Psoas muscle (tissue), 8 donors: ENCODE data around the gene INTS6. TPM values are rescaled to one million over a fixed set of nuclear protein-coding genes. Genes with fewer than 3 reads are reported as not detected.
A peak's percentile ranks its signal among the peaks of the same experiment; 100 is the strongest.

ENCODE experiments used
- ATAC-seq, 4 donors: fragments of 200-7000 bp; cut with Tn5 transposase; one replicate each; pipeline ENCODE4 v1.9.1; 2020; ENCODE audit warnings: moderate library complexity in 3 of 4, mild to moderate bottlenecking in 2 of 4
- DNase-seq, 2 donors: peaks; one replicate each; pipeline ENCODE4 v3.0.0-alpha.2; 2020
- H3K27ac ChIP-seq: fragments of 200-600 bp; one replicate; pipeline ENCODE4 v1.8.0; 2022
- H3K27me3 ChIP-seq, 3 donors: fragments of 200-600 bp in 1 of 3; one replicate each; pipeline versions ENCODE4 v1.6.1 to v1.8.0; 2013 to 2022; ENCODE audit warnings: low read length in 2 of 3, mild to moderate bottlenecking in 2 of 3, moderate library complexity in 1 of 3; ENCODE audit not compliant: insufficient read depth in 3 of 3
- H3K36me3 ChIP-seq, 2 donors: fragments of 200-600 bp in 1 of 2; one replicate each; pipeline versions ENCODE4 v1.6.1 to v1.8.0; 2013 to 2022; ENCODE audit warnings: low read depth in 1 of 2, mild to moderate bottlenecking in 1 of 2, moderate library complexity in 1 of 2; ENCODE audit not compliant: insufficient read depth in 1 of 2
- H3K4me1 ChIP-seq: fragments of 200-600 bp; one replicate; pipeline ENCODE4 v1.8.0; 2022
- H3K4me3 ChIP-seq: fragments of 200-600 bp; one replicate; pipeline ENCODE4 v1.8.0; 2022; ENCODE audit warnings: mild to moderate bottlenecking
- H3K9me3 ChIP-seq: fragments of 200-600 bp; one replicate; pipeline ENCODE4 v1.8.0; 2022
- WGBS, 3 donors: extraction: QIAGEN DNeasy Blood & Tissue Kit; methylation state at CpG; one replicate each; pipeline versions ENCODE4 v1.1.6 to v1.1.7; 2013; 5-methylcytosine and 5-hydroxymethylcytosine counted together
- intact Hi-C, 2 donors: fragments of 100-400 bp; cut with DNase I; formaldehyde crosslinking; loops; one replicate each; pipeline versions ENCODE4 v1.11.0 to v1.14.2; 2022
- polyA plus RNA-seq, 3 donors: library from polyadenylated mRNA; stranded (reverse); fragments of 200-250 nt; gene quantifications; one replicate each; pipeline ENCODE4 v1.2.3, GENCODE V29; 2013
- total RNA-seq, 4 donors: library from RNA; stranded (reverse); fragmentation: NEBNext Ultra II Directional in 2 of 4; extraction: Animal tissue kit (Norgen Biotek cat#: 25700) in 2 of 4; gene quantifications; one replicate each; pipeline versions ENCODE4 v1.2.1 to v1.2.4, GENCODE V29; 2021 to 2023
- TF ChIP-seq, protein P1 (sequence below): fragments of 200-600 bp; IDR thresholded peaks from one replicate; pipeline ENCODE4 v1.8.0; 2022; ENCODE audit warnings: antibody characterized with exemption
- donor health status: healthy with polysubstance abuse.
- donor health status: DM: no; HTN: no; CAD: no; lungs with moderate emphysema.
- donor health status: Bipolar disorder and iron deficiency.
- donor health status: healthy.
- donor health status: DM: yes; HTN: yes; CAD: no.
- donor health status: DM: no; HTN: no; CAD: no.
- donor health status: DM: no; HTN: no; CAD: no.
- donor health status: DM: yes; HTN: yes; CAD: no.

The INTS6 gene
- total and polyA plus RNA-seq, 7 donors: 6.4 to 19.2 (median 14.4) TPM

DNA sequence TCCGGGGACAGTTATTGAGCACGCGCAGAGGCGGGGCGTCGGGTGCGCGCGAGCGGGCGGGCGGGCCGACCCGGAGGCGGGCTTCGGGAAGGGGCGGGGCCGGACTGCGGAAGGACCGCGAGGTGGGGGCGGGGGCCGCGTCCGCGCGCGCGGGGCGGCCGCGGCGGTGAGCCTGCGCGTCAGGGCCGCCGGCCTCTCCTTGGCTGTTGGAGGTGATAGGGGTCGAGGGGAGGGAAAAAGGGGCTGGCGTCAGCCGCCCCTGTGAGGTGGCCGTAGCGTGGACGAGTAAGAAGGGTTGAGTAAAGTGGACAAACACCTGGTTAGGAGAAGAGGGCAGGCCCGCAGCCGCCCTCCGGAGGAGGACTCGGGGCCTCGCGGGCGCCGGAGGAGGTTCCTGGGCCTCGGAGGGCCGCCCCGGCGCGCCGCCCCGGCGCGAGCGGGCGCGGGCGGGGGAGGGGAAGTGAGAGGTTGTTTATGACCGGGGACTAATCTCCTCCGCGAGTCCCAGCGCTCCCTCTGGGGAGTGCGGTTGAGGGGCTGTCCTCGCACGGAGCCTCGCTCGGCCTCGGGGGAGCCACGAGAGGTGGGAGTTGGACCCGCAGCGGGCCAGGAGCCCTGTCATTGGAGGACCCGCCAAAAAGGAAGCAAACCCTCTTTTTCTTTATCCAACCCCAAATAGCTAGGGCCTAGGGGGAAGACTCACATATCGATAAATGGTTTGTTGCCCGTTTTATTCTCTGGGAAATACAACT, 547 bp upstream of the INTS6 start:
- peak overlapping the region; percentile 98 for H3K27ac ChIP-seq
- no peaks in the 10 kb centered on the region for H3K27me3 ChIP-seq
- ATAC-seq (peak; percentile 58 to 68 (median 62)), DNase-seq (peak; percentile 85 to 93)
- intact Hi-C loops: loop anchor here (5.0 to 10.0 kb wide), 4 partner anchors 56 to 351 kb away; partner anchors contain the start of gene DHRS12 (in 2 of the 2)
- peak overlapping the region; percentile 94 for H3K4me3 ChIP-seq
- peaks cover 29% of the 10 kb centered on the region for H3K4me1 ChIP-seq
- H3K9me3 ChIP-seq: no peaks in the 10 kb centered on the region
- TF ChIP-seq, protein P1, sequence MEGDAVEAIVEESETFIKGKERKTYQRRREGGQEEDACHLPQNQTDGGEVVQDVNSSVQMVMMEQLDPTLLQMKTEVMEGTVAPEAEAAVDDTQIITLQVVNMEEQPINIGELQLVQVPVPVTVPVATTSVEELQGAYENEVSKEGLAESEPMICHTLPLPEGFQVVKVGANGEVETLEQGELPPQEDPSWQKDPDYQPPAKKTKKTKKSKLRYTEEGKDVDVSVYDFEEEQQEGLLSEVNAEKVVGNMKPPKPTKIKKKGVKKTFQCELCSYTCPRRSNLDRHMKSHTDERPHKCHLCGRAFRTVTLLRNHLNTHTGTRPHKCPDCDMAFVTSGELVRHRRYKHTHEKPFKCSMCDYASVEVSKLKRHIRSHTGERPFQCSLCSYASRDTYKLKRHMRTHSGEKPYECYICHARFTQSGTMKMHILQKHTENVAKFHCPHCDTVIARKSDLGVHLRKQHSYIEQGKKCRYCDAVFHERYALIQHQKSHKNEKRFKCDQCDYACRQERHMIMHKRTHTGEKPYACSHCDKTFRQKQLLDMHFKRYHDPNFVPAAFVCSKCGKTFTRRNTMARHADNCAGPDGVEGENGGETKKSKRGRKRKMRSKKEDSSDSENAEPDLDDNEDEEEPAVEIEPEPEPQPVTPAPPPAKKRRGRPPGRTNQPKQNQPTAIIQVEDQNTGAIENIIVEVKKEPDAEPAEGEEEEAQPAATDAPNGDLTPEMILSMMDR: no peak
- 0 to 1% (median 0%) methylated on average over 62 to 80 of the region's 80 CpGs for WGBS, 3 donors
- peaks cover 11 to 39% of the 10 kb centered on the region in 2 donors for H3K36me3 ChIP-seq

DNA sequence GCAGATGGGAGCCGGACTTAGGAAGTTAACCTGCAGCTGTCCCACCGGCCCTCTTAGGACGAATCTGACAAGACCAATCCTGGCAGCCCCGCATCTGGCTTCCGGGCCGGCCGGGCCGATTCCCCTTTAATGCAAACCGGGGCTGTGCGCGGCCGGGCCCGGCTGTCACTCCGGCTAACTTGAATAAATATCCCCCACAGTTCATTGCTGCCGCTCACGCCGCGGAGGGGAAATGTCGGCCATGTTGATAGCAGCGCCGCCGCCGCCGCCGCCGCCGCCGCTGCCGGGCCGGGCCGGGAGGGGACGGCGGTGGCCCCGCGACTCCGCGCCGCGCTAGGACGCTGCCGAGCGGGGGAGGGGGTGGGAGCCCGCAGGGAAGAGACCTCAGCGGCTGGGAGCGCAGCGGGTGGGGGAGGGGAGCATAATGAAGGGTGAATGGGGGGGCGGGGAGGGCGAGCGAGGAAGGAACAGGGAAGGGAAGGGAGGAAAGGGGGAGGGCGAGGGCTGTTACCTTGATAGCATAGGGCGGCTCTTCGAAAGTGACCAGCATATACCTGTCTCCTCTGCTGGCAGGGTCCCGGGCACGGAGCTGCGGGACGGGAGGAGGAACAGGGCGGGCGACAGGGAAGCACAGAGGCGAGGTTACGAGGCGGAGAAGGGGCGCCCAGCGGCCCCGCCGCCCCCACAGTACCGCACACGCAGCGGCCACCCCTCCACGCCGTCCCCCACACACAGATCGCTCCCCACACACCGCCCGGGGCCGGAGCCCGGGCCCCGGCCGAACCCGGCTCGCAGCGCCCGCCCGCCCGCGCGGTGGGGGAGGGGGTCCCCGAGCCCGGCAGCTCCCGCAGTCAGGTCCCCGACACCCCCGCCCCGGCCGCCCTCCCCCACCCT, 1.1 kb downstream of the INTS6 start:
- Histone ChIP-seq H3K36me3 (peaks cover 11 to 45% of the 10 kb centered on the region in 2 donors), H3K27ac (peak overlapping the region; percentile 98), H3K9me3 (no peaks in the 10 kb centered on the region), H3K27me3 (no peaks in the 10 kb centered on the region), H3K4me3 (peak overlapping the region; percentile 94), H3K4me1 (peaks cover 29% of the 10 kb centered on the region)
- TF ChIP-seq, protein P1: no peak
- intact Hi-C loops: loop anchor here (5.0 to 10.0 kb wide), 4 partner anchors 54 to 353 kb away; partner anchors contain the start of gene DHRS12 (in 2 of the 2)
- ATAC-seq (peak; percentile 37 to 55 (median 47)), DNase-seq (peak; percentile 88 to 93)
- 0 to 1% (median 1%) methylated on average over 51 to 92 of the region's 92 CpGs for WGBS, 3 donors

DNA sequence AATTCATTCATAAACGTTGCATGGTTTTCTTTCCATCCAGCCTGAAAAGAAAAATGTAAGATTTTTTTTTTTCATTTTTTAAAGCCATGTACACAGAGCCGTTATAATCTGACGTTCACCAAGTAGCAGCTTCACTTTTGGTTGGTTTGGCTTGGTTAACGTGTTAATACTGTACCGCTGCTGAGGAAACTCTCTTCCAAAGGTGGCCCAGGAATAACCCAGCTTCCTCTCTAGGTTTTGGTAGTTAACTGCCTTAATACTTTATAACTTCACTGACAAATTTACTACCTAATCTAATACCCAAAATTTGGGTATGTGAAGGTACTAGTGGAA, 1.7 kb downstream of the INTS6 start:
- no peak for ATAC-seq
- Histone ChIP-seq H3K4me1 (peaks cover 29% of the 10 kb centered on the region), H3K27me3 (no peaks in the 10 kb centered on the region), H3K27ac (peak overlapping the region; percentile 98), H3K9me3 (no peaks in the 10 kb centered on the region), H3K36me3 (peaks cover 9 to 39% of the 10 kb centered on the region in 2 donors), H3K4me3 (peak overlapping the region; percentile 94)
- DNase-seq: no peak
- TF ChIP-seq, protein P1: no peak
- 1 to 2% (median 1%) methylated on average over 5 of the region's 5 CpGs for WGBS, 3 donors
- intact Hi-C loops: loop anchor here (5.0 to 10.0 kb wide), 4 partner anchors 54 to 354 kb away; partner anchors contain the start of gene DHRS12 (in 2 of the 2)

DNA sequence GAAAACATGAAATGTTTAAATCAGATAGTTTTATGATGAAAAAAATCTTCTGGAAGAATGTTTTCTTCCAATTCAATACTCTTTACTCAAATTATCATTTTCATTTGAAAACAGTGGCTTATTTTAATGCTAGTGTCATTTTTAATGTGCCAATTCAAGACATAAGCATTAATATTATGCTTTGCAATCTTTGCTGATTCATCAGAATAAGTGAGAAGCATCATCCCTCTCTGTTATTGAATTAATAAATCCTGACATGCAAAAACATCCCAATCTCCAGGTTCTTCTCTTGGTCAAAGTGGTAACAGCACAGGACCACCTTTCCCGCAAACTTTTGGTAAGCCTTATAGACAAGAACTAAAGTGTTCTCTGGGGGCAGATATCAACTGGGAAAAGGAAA, 3.8 kb downstream of the INTS6 start:
- H3K4me1 ChIP-seq: peaks cover 16% of the 10 kb centered on the region
- DNase-seq (no peak), ATAC-seq (no peak)
- no peaks in the 10 kb centered on the region for H3K9me3 ChIP-seq
- 96 to 100% (median 100%) methylated on average over 1 of the region's 1 CpG for WGBS, 3 donors
- no peak overlapping the region for H3K4me3 ChIP-seq
- no peak overlapping the region for H3K27ac ChIP-seq
- intact Hi-C loops: no loop called here
- TF ChIP-seq, protein P1: no peak
- peaks cover 2 to 23% of the 10 kb centered on the region in 2 donors for H3K36me3 ChIP-seq
- H3K27me3 ChIP-seq: no peaks in the 10 kb centered on the region
